Subcutaneous abdominal adipose tissue (tissue), 5 donors: ENCODE results near the gene LRRC49.

Experiments used
- H3K27ac ChIP-seq: one replicate; pipeline ENCODE4 v1.7.0; 2013; ENCODE audit warnings: low read depth, mild to moderate bottlenecking, inconsistent platforms, low read length, moderate library complexity
- H3K27me3 ChIP-seq, 5 donors: one replicate each; pipeline ENCODE4 v1.7.0; 2013; ENCODE audit warnings: low read length in 5 of 5, inconsistent platforms in 1 of 5; ENCODE audit not compliant: control insufficient read depth in 5 of 5, insufficient read depth in 4 of 5
- H3K36me3 ChIP-seq, 5 donors: one replicate each; pipeline ENCODE4 v1.7.0; 2013; ENCODE audit warnings: low read length in 5 of 5; ENCODE audit not compliant: control insufficient read depth in 5 of 5, insufficient read depth in 5 of 5
- H3K4me1 ChIP-seq, 5 donors: one replicate each; pipeline ENCODE4 v1.7.0; 2013; ENCODE audit warnings: low read length in 5 of 5, mild to moderate bottlenecking in 3 of 5, moderate library complexity in 1 of 5; ENCODE audit not compliant: control insufficient read depth in 5 of 5, insufficient read depth in 5 of 5
- H3K4me3 ChIP-seq, 5 donors: one replicate each; pipeline ENCODE4 v1.7.0; 2013; ENCODE audit warnings: low read length in 5 of 5, low read depth in 1 of 5
- H3K9ac ChIP-seq, 5 donors: one replicate each; pipeline ENCODE4 v1.7.0; 2013; ENCODE audit warnings: low read length in 5 of 5, mild to moderate bottlenecking in 4 of 5, moderate library complexity in 3 of 5
- H3K9me3 ChIP-seq, 5 donors: one replicate each; pipeline ENCODE4 v1.7.0; 2013; ENCODE audit warnings: low read length in 5 of 5; ENCODE audit not compliant: control insufficient read depth in 5 of 5
- donor health status: healthy.
- donor health status: healthy.
- donor health status: healthy.
- donor health status: healthy.
- donor health status: healthy.

The LRRC49 gene, protein sequence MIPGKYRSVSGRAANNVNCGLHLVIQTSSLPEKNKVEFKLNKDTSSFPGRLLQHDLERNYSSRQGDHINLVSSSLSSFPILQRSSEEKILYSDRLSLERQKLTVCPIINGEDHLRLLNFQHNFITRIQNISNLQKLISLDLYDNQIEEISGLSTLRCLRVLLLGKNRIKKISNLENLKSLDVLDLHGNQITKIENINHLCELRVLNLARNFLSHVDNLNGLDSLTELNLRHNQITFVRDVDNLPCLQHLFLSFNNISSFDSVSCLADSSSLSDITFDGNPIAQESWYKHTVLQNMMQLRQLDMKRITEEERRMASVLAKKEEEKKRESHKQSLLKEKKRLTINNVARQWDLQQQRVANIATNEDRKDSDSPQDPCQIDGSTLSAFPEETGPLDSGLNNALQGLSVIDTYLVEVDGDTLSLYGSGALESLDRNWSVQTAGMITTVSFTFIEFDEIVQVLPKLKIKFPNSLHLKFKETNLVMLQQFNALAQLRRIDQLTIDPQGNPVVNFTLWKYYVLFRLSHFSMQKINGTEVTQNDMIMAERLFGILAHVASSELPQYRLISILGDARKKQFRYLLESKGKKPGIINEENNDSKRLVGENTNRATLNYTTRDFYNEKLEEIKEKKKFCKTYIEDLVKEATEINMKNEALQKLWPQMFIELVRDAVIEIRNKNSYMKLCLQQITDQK

DNA sequence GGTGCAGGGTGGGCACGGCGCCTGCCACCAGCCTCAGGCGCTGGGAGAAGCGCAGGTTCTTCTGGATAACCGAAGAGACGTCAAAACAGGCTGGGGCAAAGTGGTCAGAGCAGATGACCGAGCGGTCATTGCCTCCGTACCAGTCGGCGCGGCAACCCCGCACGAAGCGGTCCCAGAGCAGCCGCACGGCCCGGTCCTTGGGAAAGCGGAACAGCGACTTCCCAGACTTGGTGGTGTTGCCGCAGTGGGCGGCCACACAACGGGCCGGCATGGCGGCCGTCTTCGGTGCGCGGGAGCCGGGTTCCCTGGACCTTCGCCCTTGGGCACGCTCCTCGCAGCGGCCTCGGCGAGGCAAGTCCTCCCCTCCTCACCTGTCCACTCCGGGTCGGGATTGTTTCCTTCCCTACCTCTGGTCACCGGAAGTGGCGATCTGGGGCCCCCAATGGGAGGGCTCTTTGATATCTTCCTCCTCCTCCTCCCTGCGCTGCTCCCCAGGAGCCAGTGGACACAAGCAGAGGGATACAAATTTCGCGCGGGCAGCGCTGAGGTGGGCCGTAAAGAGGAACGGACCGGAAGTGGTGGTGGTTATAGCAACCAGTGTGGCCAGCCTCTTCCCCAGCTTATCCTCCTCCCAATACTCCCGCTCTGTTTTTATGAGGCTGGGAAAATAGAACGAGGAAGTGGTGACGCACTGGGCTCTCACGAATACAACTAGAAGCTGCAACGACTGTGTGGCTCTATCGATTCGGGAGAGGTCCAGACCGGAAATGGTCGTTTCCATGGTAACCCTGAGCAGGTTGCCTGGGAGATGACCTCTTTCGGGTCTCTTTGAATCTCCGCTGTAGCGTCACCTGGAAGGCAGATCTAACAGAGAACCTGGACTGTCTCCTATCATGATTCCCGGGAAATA lies at the start of gene LRRC49, which contains the start of gene THAP10:
Gene LRRC49 (plus strand): TSS at position 825 of the 910 bp plus-strand sequence. CDS start 69 bp downstream, at position 894.
Gene THAP10 (minus strand): TSS at position 432 of the 910 bp plus-strand sequence. CDS start 161 bp downstream, at position 271.
- Histone ChIP-seq H3K27ac (peak within 1 kb of the TSS; percentile 32), H3K9ac (peak within 1 kb of the TSS; percentile 58 to 93 (median 72)), H3K4me1 (peaks cover 6 to 19% (median 16%) of the 10 kb centered on the region in 5 donors), H3K27me3 (no peaks in the 10 kb centered on the region), H3K9me3 (no peaks in the 10 kb centered on the region), H3K4me3 (peak within 1 kb of the TSS; percentile 79 to 97 (median 94)), H3K36me3 (no peaks in the 10 kb centered on the region)

DNA sequence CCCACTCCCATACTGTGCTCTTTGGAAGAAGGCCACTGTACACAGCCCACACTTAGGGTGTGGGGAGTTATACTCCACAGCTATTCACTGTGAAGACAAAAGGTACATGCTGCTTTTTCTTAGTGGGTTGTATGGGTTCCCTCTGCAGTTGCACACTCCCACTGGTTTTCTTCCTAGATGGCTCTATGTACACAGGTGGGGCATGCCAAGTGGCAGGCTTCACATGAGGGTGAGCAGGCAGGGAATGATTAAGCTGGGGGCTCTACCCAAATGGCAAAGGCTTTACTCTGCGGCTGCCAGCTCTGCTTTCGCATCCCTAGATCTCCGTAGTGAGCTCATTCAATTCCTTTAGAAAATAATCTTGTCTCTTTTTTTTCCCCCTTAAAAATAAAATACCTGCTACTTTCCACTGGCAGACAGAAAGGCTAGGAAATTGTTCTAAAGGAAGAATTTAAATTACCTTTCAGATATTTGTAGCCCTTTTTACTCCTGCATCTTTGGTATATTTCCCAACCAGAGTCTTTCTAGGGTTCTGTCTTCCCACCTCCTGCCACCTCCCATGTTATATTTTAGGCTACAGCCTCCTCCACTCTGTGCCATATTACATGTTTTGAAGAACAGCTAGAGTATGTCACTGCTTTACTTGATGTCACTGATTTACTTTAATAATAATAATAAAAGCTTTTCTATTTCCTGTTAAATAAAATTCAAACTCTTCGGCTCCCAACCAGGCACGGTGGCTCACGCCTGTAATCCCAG lies 46.8 kb upstream of the LRRC49 start:
- Histone ChIP-seq H3K9ac (no peak overlapping the region), H3K36me3 (peaks cover 0 to 3% (median 0%) of the 10 kb centered on the region in 5 donors), H3K4me3 (no peak overlapping the region), H3K9me3 (no peaks in the 10 kb centered on the region), H3K27me3 (no peaks in the 10 kb centered on the region), H3K4me1 (peaks cover 0 to 13% (median 2%) of the 10 kb centered on the region in 5 donors), H3K27ac (no peak overlapping the region)

DNA sequence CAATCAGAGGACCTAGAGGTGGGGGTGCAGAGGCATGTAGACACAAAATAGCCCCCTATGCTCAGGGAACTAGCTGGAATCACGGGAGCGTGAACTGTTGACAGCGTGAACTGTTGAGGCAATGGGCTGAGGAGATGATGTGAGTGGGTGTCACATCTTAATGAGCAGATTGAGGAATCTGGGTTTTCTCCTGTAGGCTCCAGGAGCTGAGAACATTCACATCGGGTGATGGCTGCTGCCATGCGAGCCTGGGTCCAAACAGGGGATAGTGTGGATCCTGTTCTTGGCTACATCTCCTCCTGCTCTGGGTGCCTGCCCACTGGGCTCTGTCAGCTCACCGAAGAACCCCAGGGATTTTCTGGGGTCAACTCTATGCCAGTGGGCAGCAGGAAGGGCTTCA lies 40.7 kb upstream of the LRRC49 start:
- peaks cover 0 to 10% (median 7%) of the 10 kb centered on the region in 5 donors for H3K36me3 ChIP-seq
- H3K4me1 ChIP-seq: peaks cover 11 to 56% (median 44%) of the 10 kb centered on the region in 5 donors
- no peaks in the 10 kb centered on the region for H3K9me3 ChIP-seq
- peak overlapping the region in 3 of 5 donors; percentile 87 to 99 (median 98) for H3K4me3 ChIP-seq
- H3K27ac ChIP-seq: peak overlapping the region; percentile 94
- H3K27me3 ChIP-seq: peaks cover 0 to 2% (median 0%) of the 10 kb centered on the region in 5 donors
- peak overlapping the region in 4 of 5 donors; percentile 14 to 94 (median 65) for H3K9ac ChIP-seq

DNA sequence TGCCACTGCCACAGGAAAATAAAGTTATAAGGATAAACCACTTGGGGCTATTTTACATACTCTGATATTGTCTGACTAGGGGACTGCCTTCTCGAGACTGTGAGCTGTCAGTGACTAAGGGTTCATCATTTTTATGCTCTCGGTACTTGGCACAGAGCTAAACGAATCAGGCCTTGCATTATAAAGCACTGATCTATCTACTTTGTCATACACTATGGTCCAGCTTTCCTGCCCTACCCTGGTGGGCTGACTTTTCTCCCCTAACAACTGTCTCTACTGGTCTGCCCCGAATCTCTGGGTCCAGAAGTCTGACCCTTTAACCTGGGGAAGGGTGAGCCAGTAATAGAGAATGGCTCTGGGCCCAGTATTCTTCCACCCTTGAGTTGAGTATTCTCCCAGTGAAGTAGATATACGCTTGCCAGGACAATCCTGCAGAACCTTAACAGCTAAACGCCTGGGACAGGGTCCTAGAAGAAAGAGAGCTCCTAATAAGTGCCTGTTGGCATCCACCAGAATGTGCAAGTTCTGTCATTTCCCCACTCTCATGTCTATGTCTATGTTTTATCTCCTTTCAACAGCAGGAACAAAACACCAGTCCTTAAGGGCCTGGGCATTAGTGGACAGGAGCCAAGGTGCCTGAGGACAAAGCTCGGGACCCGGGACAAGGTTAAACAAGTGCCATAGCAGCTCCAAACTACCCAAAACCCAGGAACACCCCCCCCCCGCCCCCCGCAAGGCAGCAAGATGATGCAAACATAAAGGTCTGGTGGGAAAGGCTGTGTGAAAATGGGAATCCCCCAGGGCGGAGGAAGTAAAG lies 39.9 kb upstream of the LRRC49 start:
- peaks cover 0 to 2% (median 0%) of the 10 kb centered on the region in 5 donors for H3K27me3 ChIP-seq
- H3K36me3 ChIP-seq: peaks cover 0 to 10% (median 7%) of the 10 kb centered on the region in 5 donors
- H3K9me3 ChIP-seq: no peaks in the 10 kb centered on the region
- peak overlapping the region; percentile 41 to 94 (median 84) for H3K9ac ChIP-seq
- peak overlapping the region; percentile 94 for H3K27ac ChIP-seq
- H3K4me1 ChIP-seq: peaks cover 11 to 64% (median 52%) of the 10 kb centered on the region in 5 donors
- peak overlapping the region; percentile 84 to 99 (median 89) for H3K4me3 ChIP-seq

DNA sequence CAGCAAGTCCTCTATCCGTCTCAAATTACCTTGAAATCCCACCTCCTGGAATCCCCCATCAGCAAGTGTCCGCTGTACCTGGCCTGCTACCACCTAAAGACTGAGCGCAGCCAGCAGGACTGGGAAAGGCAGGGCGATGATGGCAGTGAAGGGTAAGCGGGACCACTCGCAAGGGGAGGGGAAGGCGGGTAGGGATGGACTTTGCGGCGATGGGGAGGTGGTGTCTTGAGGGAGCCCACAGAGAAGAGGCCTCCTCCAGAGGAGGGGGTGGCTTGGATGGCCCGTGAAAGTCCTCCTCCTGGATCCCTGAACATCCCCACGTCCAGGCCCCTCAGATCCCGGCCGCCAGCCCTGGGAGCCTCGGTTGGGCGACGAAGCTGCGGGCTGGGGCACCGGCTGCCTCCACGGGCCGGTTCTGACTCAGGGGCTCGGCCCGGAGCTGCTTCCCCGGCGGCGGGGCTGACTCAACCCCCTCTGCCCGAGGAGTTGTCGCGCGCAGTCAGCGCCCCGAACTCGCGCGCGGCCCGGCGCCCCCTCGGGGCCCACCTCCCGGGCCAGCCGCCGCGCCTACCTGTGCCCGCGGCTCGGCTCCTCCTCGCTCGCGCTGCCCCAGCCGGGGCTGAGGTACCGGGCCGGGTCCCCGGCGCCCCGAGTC lies 39.2 kb upstream of the LRRC49 start:
- Histone ChIP-seq H3K4me1 (peaks cover 11 to 67% (median 55%) of the 10 kb centered on the region in 5 donors), H3K36me3 (peaks cover 0 to 10% (median 7%) of the 10 kb centered on the region in 5 donors), H3K4me3 (peak overlapping the region; percentile 84 to 99 (median 89)), H3K9ac (peak overlapping the region; percentile 40 to 94 (median 84)), H3K27ac (peak overlapping the region; percentile 94), H3K27me3 (peaks cover 0 to 2% (median 0%) of the 10 kb centered on the region in 5 donors), H3K9me3 (no peaks in the 10 kb centered on the region)

DNA sequence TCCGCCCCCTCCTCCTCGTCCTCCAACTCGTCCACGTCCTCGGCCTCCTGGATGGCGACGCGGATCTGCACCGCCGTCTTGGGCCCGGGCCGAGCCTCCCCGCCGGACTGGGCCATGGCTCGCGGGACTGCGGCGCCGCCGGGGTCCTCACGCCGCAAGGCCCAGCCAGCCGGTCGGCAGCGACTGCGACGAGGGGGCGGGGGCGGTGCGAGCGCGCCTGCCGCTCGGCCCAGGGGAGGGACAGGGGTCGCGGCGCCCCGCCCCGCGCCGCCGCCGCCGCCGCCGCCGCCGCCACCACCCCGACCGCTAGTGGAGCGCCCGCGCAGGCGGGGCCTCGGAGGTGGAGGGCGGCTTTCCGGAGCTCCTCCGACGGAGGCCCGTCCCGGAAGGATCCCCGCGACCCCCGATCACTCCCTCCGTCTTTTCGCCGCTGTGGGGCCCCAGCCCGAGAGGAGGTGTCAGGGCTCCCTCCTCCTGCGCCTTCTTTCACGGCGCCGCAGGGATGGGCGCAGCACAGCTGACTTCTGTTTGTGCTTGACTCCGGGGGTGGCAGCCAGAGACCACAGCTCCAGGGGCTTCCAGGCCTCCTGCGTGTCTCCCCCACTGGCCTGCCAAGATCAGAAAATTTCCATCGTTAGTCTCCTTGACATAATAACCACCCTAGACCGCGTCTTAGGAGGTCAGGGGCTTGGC lies 38.5 kb upstream of the LRRC49 start, which contains the start of gene LARP6:
Gene LARP6 (minus strand): TSS at position 185 of the 693 bp plus-strand sequence. CDS start 69 bp downstream, at position 116.
- peak within 1 kb of the TSS; percentile 40 to 94 (median 84) for H3K9ac ChIP-seq
- peaks cover 0 to 10% (median 7%) of the 10 kb centered on the region in 5 donors for H3K36me3 ChIP-seq
- H3K27ac ChIP-seq: peak within 1 kb of the TSS; percentile 94
- H3K27me3 ChIP-seq: peaks cover 0 to 2% (median 0%) of the 10 kb centered on the region in 5 donors
- no peaks in the 10 kb centered on the region for H3K9me3 ChIP-seq
- H3K4me1 ChIP-seq: peaks cover 11 to 72% (median 55%) of the 10 kb centered on the region in 5 donors
- H3K4me3 ChIP-seq: peak within 1 kb of the TSS; percentile 84 to 99 (median 89)

DNA sequence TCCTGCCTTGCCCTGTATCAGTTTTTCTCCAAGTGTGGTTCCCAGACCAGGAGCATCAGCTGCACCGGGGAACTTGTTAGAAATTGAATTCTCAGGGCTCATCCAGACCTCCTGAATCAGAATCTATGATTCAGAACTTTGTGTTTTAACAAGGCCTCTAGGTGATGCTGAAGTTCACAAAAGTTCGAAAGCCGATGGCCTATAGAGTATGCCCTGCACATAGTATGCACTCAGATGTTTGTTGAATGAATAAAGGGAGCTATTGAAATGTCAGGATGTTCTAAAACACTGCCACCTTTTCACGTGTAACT lies 38.0 kb upstream of the LRRC49 start:
- H3K27me3 ChIP-seq: peaks cover 0 to 2% (median 0%) of the 10 kb centered on the region in 5 donors
- no peaks in the 10 kb centered on the region for H3K9me3 ChIP-seq
- peaks cover 0 to 10% (median 7%) of the 10 kb centered on the region in 5 donors for H3K36me3 ChIP-seq
- H3K9ac ChIP-seq: peak overlapping the region in 4 of 5 donors; percentile 73 to 80 (median 76)
- H3K27ac ChIP-seq: peak overlapping the region; percentile 94
- H3K4me1 ChIP-seq: peaks cover 11 to 72% (median 51%) of the 10 kb centered on the region in 5 donors
- H3K4me3 ChIP-seq: peak overlapping the region in 4 of 5 donors; percentile 50 to 87 (median 75)
